ENCODE measurements around the gene BAG5. TPM values are rescaled to one million over a fixed set of nuclear protein-coding genes. Genes with fewer than 3 reads are reported as not detected.

The BAG5 gene
- total RNA-seq, 1 experiment from 2014 or later: 29.2 TPM

DNA sequence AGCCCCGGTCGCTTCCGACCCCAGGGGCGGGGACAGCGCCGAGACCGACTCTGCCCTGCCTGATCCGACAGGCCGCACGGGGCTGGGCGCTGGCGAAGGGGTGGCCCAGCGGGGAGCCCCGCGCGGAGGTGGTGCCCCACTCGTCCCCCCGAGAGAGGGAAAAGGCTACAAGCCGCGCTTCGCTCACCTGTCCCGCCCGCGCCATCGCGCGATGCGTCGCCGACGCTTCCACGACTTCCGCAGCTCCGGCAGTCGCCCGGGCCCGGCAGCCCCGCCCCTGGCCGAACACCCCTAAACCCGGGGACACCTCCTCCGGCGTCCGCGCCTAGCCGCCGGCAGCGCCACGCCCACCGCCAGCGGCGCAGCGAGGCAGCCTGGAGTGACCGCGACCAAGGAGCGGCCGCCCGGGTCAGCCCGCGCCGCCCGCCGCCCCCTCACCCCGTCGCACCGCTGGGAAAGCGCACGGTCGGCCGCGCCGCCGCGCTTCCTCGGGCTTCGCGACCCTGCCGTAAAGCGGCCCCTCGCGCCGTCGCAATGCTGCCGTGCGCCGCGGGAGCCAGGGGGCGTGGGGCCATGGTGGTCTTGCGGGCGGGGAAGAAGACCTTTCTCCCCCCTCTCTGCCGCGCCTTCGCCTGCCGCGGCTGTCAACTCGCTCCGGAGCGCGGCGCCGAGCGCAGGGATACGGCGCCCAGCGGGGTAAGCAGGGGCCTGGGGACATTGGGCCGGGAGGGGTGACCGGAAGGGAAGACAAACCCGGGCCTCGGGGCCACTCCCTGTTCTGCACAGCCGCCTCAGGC is at the start of gene BAG5, which contains the start of gene COA8 (continued):
- TF ChIP-seq ZNF138 (CRISPR knock-in tag; conservative IDR thresholded peaks at IDR 0.05) (0 out of 2 replicates have a peak, but pooled peaks have one; percentile 38), IRF2 (CRISPR knock-in tag; IDR thresholded peaks at IDR 0.05; ENCODE audit: borderline replicate concordance, low read depth) (no peak), FOXK1 (CRISPR knock-in tag; IDR thresholded peaks at IDR 0.05) (peak; percentile 88)
- TF ChIP-seq, protein P1, sequence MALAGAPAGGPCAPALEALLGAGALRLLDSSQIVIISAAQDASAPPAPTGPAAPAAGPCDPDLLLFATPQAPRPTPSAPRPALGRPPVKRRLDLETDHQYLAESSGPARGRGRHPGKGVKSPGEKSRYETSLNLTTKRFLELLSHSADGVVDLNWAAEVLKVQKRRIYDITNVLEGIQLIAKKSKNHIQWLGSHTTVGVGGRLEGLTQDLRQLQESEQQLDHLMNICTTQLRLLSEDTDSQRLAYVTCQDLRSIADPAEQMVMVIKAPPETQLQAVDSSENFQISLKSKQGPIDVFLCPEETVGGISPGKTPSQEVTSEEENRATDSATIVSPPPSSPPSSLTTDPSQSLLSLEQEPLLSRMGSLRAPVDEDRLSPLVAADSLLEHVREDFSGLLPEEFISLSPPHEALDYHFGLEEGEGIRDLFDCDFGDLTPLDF (CRISPR knock-in tag; IDR thresholded peaks at IDR 0.05): no peak

DNA sequence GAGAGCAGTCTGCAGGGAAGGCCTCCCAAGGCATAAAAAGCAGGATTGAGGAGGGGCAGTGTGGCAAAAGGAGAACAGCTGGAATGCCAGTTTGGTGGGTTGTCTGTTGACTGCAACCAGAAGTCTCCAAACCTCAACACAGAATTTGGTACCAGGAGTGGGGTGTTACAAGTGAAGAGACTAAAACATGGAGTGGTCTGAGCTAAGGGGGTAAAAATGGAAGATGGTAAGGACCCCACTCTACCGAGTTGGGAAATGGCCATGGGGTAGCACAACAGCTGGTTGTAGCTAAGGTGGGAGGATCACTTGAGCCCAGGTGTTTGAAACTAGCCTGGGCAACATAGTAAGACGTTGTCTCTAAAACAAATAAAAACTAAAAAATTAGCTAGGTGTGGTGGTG is 48.8 kb upstream of the BAG5 start:
- ChIA-PET CTCF (no interaction called here), POLR2A (no interaction called here)
- no peak overlapping the region for H3K27ac Mint-ChIP-seq
- peaks cover 13% of the 10 kb centered on the region for H3K9me3 Mint-ChIP-seq
- H3K4me1 Mint-ChIP-seq: peaks cover 14% of the 10 kb centered on the region
- ATAC-seq (no peak), DNase-seq (ENCODE audit: low spot score) (no peak)
- peaks cover 12% of the 10 kb centered on the region for H3K36me3 Mint-ChIP-seq
- H3K27me3 Mint-ChIP-seq (ENCODE audit: low read depth): peaks cover 37% of the 10 kb centered on the region
- no peak overlapping the region for H3K4me3 Mint-ChIP-seq
- TF ChIP-seq, protein P2, sequence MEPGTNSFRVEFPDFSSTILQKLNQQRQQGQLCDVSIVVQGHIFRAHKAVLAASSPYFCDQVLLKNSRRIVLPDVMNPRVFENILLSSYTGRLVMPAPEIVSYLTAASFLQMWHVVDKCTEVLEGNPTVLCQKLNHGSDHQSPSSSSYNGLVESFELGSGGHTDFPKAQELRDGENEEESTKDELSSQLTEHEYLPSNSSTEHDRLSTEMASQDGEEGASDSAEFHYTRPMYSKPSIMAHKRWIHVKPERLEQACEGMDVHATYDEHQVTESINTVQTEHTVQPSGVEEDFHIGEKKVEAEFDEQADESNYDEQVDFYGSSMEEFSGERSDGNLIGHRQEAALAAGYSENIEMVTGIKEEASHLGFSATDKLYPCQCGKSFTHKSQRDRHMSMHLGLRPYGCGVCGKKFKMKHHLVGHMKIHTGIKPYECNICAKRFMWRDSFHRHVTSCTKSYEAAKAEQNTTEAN (CRISPR knock-in tag; IDR thresholded peaks at IDR 0.05): no peak
- TF ChIP-seq, protein P3, sequence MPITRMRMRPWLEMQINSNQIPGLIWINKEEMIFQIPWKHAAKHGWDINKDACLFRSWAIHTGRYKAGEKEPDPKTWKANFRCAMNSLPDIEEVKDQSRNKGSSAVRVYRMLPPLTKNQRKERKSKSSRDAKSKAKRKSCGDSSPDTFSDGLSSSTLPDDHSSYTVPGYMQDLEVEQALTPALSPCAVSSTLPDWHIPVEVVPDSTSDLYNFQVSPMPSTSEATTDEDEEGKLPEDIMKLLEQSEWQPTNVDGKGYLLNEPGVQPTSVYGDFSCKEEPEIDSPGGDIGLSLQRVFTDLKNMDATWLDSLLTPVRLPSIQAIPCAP (CRISPR knock-in tag; IDR thresholded peaks at IDR 0.05): no peak
- TF ChIP-seq, protein P1 (CRISPR knock-in tag; IDR thresholded peaks at IDR 0.05): no peak
- TF ChIP-seq, protein P4, sequence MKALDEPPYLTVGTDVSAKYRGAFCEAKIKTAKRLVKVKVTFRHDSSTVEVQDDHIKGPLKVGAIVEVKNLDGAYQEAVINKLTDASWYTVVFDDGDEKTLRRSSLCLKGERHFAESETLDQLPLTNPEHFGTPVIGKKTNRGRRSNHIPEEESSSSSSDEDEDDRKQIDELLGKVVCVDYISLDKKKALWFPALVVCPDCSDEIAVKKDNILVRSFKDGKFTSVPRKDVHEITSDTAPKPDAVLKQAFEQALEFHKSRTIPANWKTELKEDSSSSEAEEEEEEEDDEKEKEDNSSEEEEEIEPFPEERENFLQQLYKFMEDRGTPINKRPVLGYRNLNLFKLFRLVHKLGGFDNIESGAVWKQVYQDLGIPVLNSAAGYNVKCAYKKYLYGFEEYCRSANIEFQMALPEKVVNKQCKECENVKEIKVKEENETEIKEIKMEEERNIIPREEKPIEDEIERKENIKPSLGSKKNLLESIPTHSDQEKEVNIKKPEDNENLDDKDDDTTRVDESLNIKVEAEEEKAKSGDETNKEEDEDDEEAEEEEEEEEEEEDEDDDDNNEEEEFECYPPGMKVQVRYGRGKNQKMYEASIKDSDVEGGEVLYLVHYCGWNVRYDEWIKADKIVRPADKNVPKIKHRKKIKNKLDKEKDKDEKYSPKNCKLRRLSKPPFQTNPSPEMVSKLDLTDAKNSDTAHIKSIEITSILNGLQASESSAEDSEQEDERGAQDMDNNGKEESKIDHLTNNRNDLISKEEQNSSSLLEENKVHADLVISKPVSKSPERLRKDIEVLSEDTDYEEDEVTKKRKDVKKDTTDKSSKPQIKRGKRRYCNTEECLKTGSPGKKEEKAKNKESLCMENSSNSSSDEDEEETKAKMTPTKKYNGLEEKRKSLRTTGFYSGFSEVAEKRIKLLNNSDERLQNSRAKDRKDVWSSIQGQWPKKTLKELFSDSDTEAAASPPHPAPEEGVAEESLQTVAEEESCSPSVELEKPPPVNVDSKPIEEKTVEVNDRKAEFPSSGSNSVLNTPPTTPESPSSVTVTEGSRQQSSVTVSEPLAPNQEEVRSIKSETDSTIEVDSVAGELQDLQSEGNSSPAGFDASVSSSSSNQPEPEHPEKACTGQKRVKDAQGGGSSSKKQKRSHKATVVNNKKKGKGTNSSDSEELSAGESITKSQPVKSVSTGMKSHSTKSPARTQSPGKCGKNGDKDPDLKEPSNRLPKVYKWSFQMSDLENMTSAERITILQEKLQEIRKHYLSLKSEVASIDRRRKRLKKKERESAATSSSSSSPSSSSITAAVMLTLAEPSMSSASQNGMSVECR (CRISPR knock-in tag; IDR thresholded peaks at IDR 0.05; ENCODE audit: borderline replicate concordance): no peak
- no peak for TF ChIP-seq TEAD1 (CRISPR knock-in tag; IDR thresholded peaks at IDR 0.05)
- no peak for TF ChIP-seq FOXP1 (CRISPR knock-in tag; IDR thresholded peaks at IDR 0.05; ENCODE audit: borderline replicate concordance)
- TF ChIP-seq, protein P5, sequence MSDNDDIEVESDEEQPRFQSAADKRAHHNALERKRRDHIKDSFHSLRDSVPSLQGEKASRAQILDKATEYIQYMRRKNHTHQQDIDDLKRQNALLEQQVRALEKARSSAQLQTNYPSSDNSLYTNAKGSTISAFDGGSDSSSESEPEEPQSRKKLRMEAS (CRISPR knock-in tag; IDR thresholded peaks at IDR 0.05): no peak
- TF ChIP-seq JAZF1 (CRISPR knock-in tag; IDR thresholded peaks at IDR 0.05): no peak
- TF ChIP-seq, protein P6, sequence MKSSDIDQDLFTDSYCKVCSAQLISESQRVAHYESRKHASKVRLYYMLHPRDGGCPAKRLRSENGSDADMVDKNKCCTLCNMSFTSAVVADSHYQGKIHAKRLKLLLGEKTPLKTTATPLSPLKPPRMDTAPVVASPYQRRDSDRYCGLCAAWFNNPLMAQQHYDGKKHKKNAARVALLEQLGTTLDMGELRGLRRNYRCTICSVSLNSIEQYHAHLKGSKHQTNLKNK (CRISPR knock-in tag; IDR thresholded peaks at IDR 0.05): no peak
- TF ChIP-seq ZNF423 (CRISPR knock-in tag; IDR thresholded peaks at IDR 0.05): no peak
- no peak for TF ChIP-seq ZNF317 (CRISPR knock-in tag; IDR thresholded peaks at IDR 0.05; ENCODE audit: borderline replicate concordance, low read depth)
- TF ChIP-seq NR1H2 (CRISPR knock-in tag; IDR thresholded peaks at IDR 0.05): no peak
- TF ChIP-seq NR2C2 (CRISPR knock-in tag; IDR thresholded peaks at IDR 0.05): no peak
- TF ChIP-seq, protein P7, sequence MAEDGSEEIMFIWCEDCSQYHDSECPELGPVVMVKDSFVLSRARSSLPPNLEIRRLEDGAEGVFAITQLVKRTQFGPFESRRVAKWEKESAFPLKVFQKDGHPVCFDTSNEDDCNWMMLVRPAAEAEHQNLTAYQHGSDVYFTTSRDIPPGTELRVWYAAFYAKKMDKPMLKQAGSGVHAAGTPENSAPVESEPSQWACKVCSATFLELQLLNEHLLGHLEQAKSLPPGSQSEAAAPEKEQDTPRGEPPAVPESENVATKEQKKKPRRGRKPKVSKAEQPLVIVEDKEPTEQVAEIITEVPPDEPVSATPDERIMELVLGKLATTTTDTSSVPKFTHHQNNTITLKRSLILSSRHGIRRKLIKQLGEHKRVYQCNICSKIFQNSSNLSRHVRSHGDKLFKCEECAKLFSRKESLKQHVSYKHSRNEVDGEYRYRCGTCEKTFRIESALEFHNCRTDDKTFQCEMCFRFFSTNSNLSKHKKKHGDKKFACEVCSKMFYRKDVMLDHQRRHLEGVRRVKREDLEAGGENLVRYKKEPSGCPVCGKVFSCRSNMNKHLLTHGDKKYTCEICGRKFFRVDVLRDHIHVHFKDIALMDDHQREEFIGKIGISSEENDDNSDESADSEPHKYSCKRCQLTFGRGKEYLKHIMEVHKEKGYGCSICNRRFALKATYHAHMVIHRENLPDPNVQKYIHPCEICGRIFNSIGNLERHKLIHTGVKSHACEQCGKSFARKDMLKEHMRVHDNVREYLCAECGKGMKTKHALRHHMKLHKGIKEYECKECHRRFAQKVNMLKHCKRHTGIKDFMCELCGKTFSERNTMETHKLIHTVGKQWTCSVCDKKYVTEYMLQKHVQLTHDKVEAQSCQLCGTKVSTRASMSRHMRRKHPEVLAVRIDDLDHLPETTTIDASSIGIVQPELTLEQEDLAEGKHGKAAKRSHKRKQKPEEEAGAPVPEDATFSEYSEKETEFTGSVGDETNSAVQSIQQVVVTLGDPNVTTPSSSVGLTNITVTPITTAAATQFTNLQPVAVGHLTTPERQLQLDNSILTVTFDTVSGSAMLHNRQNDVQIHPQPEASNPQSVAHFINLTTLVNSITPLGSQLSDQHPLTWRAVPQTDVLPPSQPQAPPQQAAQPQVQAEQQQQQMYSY (CRISPR knock-in tag; IDR thresholded peaks at IDR 0.05): no peak
- no peak for TF ChIP-seq CREB1 (CRISPR knock-in tag; IDR thresholded peaks at IDR 0.05)
- TF ChIP-seq, protein P8, sequence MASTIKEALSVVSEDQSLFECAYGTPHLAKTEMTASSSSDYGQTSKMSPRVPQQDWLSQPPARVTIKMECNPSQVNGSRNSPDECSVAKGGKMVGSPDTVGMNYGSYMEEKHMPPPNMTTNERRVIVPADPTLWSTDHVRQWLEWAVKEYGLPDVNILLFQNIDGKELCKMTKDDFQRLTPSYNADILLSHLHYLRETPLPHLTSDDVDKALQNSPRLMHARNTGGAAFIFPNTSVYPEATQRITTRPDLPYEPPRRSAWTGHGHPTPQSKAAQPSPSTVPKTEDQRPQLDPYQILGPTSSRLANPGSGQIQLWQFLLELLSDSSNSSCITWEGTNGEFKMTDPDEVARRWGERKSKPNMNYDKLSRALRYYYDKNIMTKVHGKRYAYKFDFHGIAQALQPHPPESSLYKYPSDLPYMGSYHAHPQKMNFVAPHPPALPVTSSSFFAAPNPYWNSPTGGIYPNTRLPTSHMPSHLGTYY (CRISPR knock-in tag; IDR thresholded peaks at IDR 0.05): no peak
- TF ChIP-seq ZNF138 (CRISPR knock-in tag; conservative IDR thresholded peaks at IDR 0.05): no peak
- no peak for TF ChIP-seq ZNF263 (CRISPR knock-in tag; IDR thresholded peaks at IDR 0.05; ENCODE audit: low read depth)

All from WTC11 (cell line).